ENCODE results near the gene MAST4.

DNA sequence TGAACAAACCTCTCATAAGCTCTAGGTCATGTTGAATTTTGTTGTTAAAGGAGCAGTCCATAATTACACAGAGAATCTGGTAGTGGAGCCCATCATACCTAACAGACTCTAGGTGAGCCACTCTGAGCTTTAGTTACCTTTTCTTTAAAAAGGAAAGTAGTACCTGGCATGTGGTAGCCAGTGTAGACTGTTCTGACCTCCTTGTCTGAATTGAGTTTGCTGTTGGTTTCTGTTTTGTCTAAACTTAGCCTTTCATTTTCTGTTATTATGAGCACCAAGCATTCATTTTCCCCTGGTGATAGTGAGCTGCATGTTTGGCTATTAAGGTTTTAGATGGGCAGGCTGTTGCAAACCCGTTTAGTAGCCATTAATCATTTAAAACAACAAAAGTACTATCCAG, 112.2 kb downstream of the MAST4 start:
- TF ChIP-seq, protein P1, sequence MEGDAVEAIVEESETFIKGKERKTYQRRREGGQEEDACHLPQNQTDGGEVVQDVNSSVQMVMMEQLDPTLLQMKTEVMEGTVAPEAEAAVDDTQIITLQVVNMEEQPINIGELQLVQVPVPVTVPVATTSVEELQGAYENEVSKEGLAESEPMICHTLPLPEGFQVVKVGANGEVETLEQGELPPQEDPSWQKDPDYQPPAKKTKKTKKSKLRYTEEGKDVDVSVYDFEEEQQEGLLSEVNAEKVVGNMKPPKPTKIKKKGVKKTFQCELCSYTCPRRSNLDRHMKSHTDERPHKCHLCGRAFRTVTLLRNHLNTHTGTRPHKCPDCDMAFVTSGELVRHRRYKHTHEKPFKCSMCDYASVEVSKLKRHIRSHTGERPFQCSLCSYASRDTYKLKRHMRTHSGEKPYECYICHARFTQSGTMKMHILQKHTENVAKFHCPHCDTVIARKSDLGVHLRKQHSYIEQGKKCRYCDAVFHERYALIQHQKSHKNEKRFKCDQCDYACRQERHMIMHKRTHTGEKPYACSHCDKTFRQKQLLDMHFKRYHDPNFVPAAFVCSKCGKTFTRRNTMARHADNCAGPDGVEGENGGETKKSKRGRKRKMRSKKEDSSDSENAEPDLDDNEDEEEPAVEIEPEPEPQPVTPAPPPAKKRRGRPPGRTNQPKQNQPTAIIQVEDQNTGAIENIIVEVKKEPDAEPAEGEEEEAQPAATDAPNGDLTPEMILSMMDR (IDR thresholded peaks at IDR 0.05; ENCODE audit: low read length) = no peak
- TF ChIP-seq EZH2 (optimal IDR thresholded peaks at IDR 0.05; ENCODE audit: low read depth, low read length) (no peak), EZH2phosphoT487 (IDR thresholded peaks at IDR 0.05; ENCODE audit: low read length) (no peak)

All from MM.1S (cell line).